Mesenteric fat pad (tissue), 1 donor: ENCODE measurements around the gene DLK1. TPM values are rescaled to one million over a fixed set of nuclear protein-coding genes. Genes with fewer than 3 reads are reported as not detected.

Source experiments
- total RNA-seq: library from RNA; stranded (reverse); fragmentation: NEBNext Ultra II Directional; extraction: Animal tissue kit (Norgen Biotek cat#: 25700); gene quantifications from one replicate; pipeline ENCODE4 v1.2.1, GENCODE V29; 2021
- donor health status: DM: yes; HTN: yes; CAD: no.

Gene DLK1
- total RNA-seq, 1 donor from 2014 or later, result not detected

Other genes with a start within 250 kb of the DLK1 start
- 2.2 TPM for gene BEGAIN, start 139.5 kb upstream of the DLK1 start, total RNA-seq
- gene MEG3, start 99.2 kb downstream of the DLK1 start, total RNA-seq, result 82.2 TPM
- gene RTL1, start 176.8 kb downstream of the DLK1 start, total RNA-seq, result not detected